Kidney (tissue), 14 donors: ENCODE measurements around the gene DISC1. TPM values are rescaled to one million over a fixed set of nuclear protein-coding genes. Genes with fewer than 3 reads are reported as not detected.

ENCODE experiments used
- DNase-seq, 5 donors: peaks; one replicate each; pipeline ENCODE4 v3.0.0-alpha.2; 2013 to 2020
- FAIRE-seq: peaks from 2 replicates; lab custom pipeline; 2012; peaks lifted over from hg19 to GRCh38; lab: Jason Lieb, UNC
- H3K27ac ChIP-seq, 2 donors: one replicate each; pipeline ENCODE4 v1.7.0; 2013; ENCODE audit warnings: low read depth in 2 of 2, low read length in 2 of 2, inconsistent platforms in 1 of 2
- H3K27me3 ChIP-seq: one replicate; pipeline ENCODE4 v1.7.1; 2013; ENCODE audit warnings: low read length, inconsistent platforms; ENCODE audit not compliant: control insufficient read depth, insufficient read depth
- H3K36me3 ChIP-seq, 3 donors: one replicate each; pipeline versions ENCODE4 v1.7.0 to v1.7.1; 2013; ENCODE audit warnings: low read length in 3 of 3, control low read depth in 1 of 3, inconsistent platforms in 1 of 3; ENCODE audit not compliant: insufficient read depth in 3 of 3, control insufficient read depth in 2 of 3
- H3K4me1 ChIP-seq, 3 donors: one replicate each; pipeline versions ENCODE4 v1.7.0 to v1.7.1; 2013; ENCODE audit warnings: low read length in 3 of 3, inconsistent platforms in 1 of 3, low read depth in 1 of 3; ENCODE audit not compliant: control insufficient read depth in 2 of 3, insufficient read depth in 2 of 3
- H3K4me3 ChIP-seq, 3 donors: one replicate each; pipeline versions ENCODE4 v1.7.0 to v1.8.1; 2013; ENCODE audit warnings: low read length in 3 of 3, control low read depth in 1 of 3, inconsistent platforms in 1 of 3
- H3K9ac ChIP-seq, 3 donors: one replicate each; pipeline versions ENCODE4 v1.7.0 to v1.7.1; 2013; ENCODE audit warnings: low read length in 3 of 3, control low read depth in 1 of 3, inconsistent platforms in 1 of 3
- H3K9me3 ChIP-seq, 3 donors: one replicate each; pipeline versions ENCODE4 v1.7.0 to v1.7.1; 2013; ENCODE audit warnings: low read length in 3 of 3, control low read depth in 1 of 3, inconsistent platforms in 1 of 3; ENCODE audit not compliant: control insufficient read depth in 2 of 3, insufficient read depth in 1 of 3
- CTCF ChIP-seq: IDR thresholded peaks from 3 replicates; pipeline ENCODE4 v1.5.1; 2012; ENCODE audit warnings: mild to moderate bottlenecking, moderate library complexity, borderline replicate concordance; ENCODE audit not compliant: insufficient read depth; ENCODE audit errors: extremely low read depth
- intact Hi-C: fragments of 100-400 bp; cut with DNase I; formaldehyde crosslinking; loops from one replicate; pipeline ENCODE4 v1.11.1; 2022
- polyA plus RNA-seq: library from polyadenylated mRNA; stranded (reverse); fragments of 350-450 nt; fragmentation: Illumina TruSeq; extraction: RNeasy Lipid Tissue Mini Kit (QIAGEN cat#74804); gene quantifications from one replicate; pipeline ENCODE4 v1.2.3, GENCODE V29; 2014; ENCODE audit warnings: low read depth, low replicate concordance; ENCODE audit not compliant: insufficient read depth
- total RNA-seq: library from RNA; stranded (reverse); fragmentation: NEBNext Ultra II Directional; extraction: Animal tissue kit (Norgen Biotek cat#: 25700); gene quantifications from one replicate; pipeline ENCODE4 v1.2.1, GENCODE V29; 2021
- donor health status: control.
- donor health status: control.
- donor health status: control.
- donor health status: control.
- donor health status: control.
- donor health status: DM: yes; HTN: yes; CAD: no.
- donor health status: Normal renal cell carcinoma (clear cell type).

DISC1 gene
- total and polyA plus RNA-seq, 2 donors from 2014 or later, result 0.80 to 15.9 TPM

- no peak for TF ChIP-seq CTCF
- Histone ChIP-seq H3K36me3 (no peaks in the 10 kb centered on the region), H3K27ac (no peak overlapping the region), H3K4me1 (no peaks in the 10 kb centered on the region), H3K4me3 (no peak overlapping the region), H3K27me3 (no peaks in the 10 kb centered on the region), H3K9me3 (no peaks in the 10 kb centered on the region), H3K9ac (no peak overlapping the region)
- DNase-seq, result no peak
- FAIRE-seq, result no peak
- intact Hi-C loops, result no loop called here
Measured at GRCh38 chr1:232040260-232040659, 413.7 kb downstream of the DISC1 start.

GRCh38 chr1:232044728-232045127 lies 418.1 kb downstream of the DISC1 start:
- H3K27me3 ChIP-seq, result no peaks in the 10 kb centered on the region
- no peak overlapping the region for H3K9ac ChIP-seq
- no peak overlapping the region for H3K27ac ChIP-seq
- intact Hi-C loops, result no loop called here
- H3K36me3 ChIP-seq, result no peaks in the 10 kb centered on the region
- DNase-seq, result no peak
- H3K4me3 ChIP-seq, result no peak overlapping the region
- H3K9me3 ChIP-seq, result no peaks in the 10 kb centered on the region
- FAIRE-seq, result no peak
- no peaks in the 10 kb centered on the region for H3K4me1 ChIP-seq
- TF ChIP-seq CTCF, result no peak

GRCh38 chr1:232045139-232045994 lies 418.8 kb downstream of the DISC1 start:
- FAIRE-seq, result no peak
- H3K27ac ChIP-seq, result no peak overlapping the region

More at GRCh38 chr1:232045139-232045994, 418.8 kb downstream of the DISC1 start:
- H3K9me3 ChIP-seq, result no peaks in the 10 kb centered on the region
- H3K4me3 ChIP-seq, result no peak overlapping the region
- H3K36me3 ChIP-seq, result no peaks in the 10 kb centered on the region
- H3K9ac ChIP-seq, result no peak overlapping the region
- TF ChIP-seq CTCF, result no peak
- no peak for DNase-seq
- H3K4me1 ChIP-seq, result no peaks in the 10 kb centered on the region
- H3K27me3 ChIP-seq, result no peaks in the 10 kb centered on the region
- intact Hi-C loops, result no loop called here
